Measurements from ENCODE around the gene RPL35A. TPM values are rescaled to one million over a fixed set of nuclear protein-coding genes. Genes with fewer than 3 reads are reported as not detected.

RPL35A gene
- total and polyA plus RNA-seq, 12 donors: 564 to 1,614 (median 1,031) TPM

GRCh38 chr3:197952440-197952839 is 2.5 kb downstream of the RPL35A start:
- H3K4me1 ChIP-seq (replicated peaks in 1 of 2): peaks cover 31 to 61% of the 10 kb centered on the region in 2 donors
- H3K36me3 ChIP-seq (replicated peaks in 1 of 2): peaks cover 0 to 58% of the 10 kb centered on the region in 2 donors
- intact Hi-C loops (cut with DNase I): no loop called here
- TF ChIP-seq POLR2A (IDR thresholded peaks at IDR 0.05): no peak
- TF ChIP-seq CTCF (IDR thresholded peaks at IDR 0.05): no peak
- no peaks in the 10 kb centered on the region for H3K9me3 ChIP-seq (replicated peaks in 1 of 3)
- no peaks in the 10 kb centered on the region for H3K27me3 ChIP-seq
- DNase-seq: no peak
- no peak overlapping the region for H3K4me3 ChIP-seq
- 82 to 88% (median 88%) methylated on average over 9 of the region's 9 CpGs for WGBS, 4 donors
- H3K27ac ChIP-seq: peak overlapping the region in 3 of 5 donors; percentile 24 to 55 (median 49)

GRCh38 chr3:197953325-197953724 is 3.3 kb downstream of the RPL35A start:
- no peaks in the 10 kb centered on the region for H3K9me3 ChIP-seq (replicated peaks in 1 of 3)
- no peaks in the 10 kb centered on the region for H3K27me3 ChIP-seq
- DNase-seq: no peak
- intact Hi-C loops (cut with DNase I): no loop called here
- H3K4me1 ChIP-seq (replicated peaks in 1 of 2): peaks cover 31 to 61% of the 10 kb centered on the region in 2 donors
- peaks cover 0 to 58% of the 10 kb centered on the region in 2 donors for H3K36me3 ChIP-seq (replicated peaks in 1 of 2)
- TF ChIP-seq POLR2A (IDR thresholded peaks at IDR 0.05) (no peak), CTCF (IDR thresholded peaks at IDR 0.05) (no peak)
- H3K4me3 ChIP-seq: no peak overlapping the region
- peak overlapping the region in 3 of 5 donors; percentile 49 to 76 (median 55) for H3K27ac ChIP-seq
- 36 to 46% (median 42%) methylated on average over 6 of the region's 6 CpGs for WGBS, 4 donors

- H3K4me1 ChIP-seq (replicated peaks in 1 of 2): peaks cover 31 to 60% of the 10 kb centered on the region in 2 donors
- peak; percentile 67 to 94 (median 89) for DNase-seq
- no peaks in the 10 kb centered on the region for H3K9me3 ChIP-seq (replicated peaks in 1 of 3)
- H3K36me3 ChIP-seq (replicated peaks in 1 of 2): peaks cover 0 to 58% of the 10 kb centered on the region in 2 donors
- no peaks in the 10 kb centered on the region for H3K27me3 ChIP-seq
- TF ChIP-seq POLR2A (IDR thresholded peaks at IDR 0.05): no peak
- no peak for TF ChIP-seq CTCF (IDR thresholded peaks at IDR 0.05)
- H3K27ac ChIP-seq: peak overlapping the region in 4 of 5 donors; percentile 18 to 76 (median 52)
- 31 to 50% (median 41%) methylated on average over 7 of the region's 7 CpGs for WGBS, 4 donors
- H3K4me3 ChIP-seq: no peak overlapping the region
- intact Hi-C loops (cut with DNase I): no loop called here
These were observed 3.9 kb downstream of the RPL35A start for GRCh38 chr3:197953881-197954280.

- DNase-seq: no peak
- H3K27me3 ChIP-seq: no peaks in the 10 kb centered on the region
- no peaks in the 10 kb centered on the region for H3K9me3 ChIP-seq (replicated peaks in 1 of 3)
- no peak overlapping the region for H3K27ac ChIP-seq
- peaks cover 39 to 62% of the 10 kb centered on the region in 2 donors for H3K4me1 ChIP-seq (replicated peaks in 1 of 2)
- no peak overlapping the region for H3K4me3 ChIP-seq
- peaks cover 0 to 58% of the 10 kb centered on the region in 2 donors for H3K36me3 ChIP-seq (replicated peaks in 1 of 2)
- TF ChIP-seq POLR2A (IDR thresholded peaks at IDR 0.05) (no peak), CTCF (IDR thresholded peaks at IDR 0.05) (no peak)
- intact Hi-C loops (cut with DNase I): no loop called here
- 90 to 93% (median 91%) methylated on average over 4 of the region's 4 CpGs for WGBS, 4 donors
These were observed 6.0 kb downstream of the RPL35A start for GRCh38 chr3:197955892-197956477.
